LNCAP (cell line): ENCODE measurements around the gene SLC25A42.

Source experiments
- CTCF ChIP-seq: fragments of 450-650 bp; IDR thresholded peaks from 2 replicates; pipeline ENCODE4 v1.5.1; 2017; ENCODE audit warnings: mild to moderate bottlenecking

SLC25A42 gene

DNA sequence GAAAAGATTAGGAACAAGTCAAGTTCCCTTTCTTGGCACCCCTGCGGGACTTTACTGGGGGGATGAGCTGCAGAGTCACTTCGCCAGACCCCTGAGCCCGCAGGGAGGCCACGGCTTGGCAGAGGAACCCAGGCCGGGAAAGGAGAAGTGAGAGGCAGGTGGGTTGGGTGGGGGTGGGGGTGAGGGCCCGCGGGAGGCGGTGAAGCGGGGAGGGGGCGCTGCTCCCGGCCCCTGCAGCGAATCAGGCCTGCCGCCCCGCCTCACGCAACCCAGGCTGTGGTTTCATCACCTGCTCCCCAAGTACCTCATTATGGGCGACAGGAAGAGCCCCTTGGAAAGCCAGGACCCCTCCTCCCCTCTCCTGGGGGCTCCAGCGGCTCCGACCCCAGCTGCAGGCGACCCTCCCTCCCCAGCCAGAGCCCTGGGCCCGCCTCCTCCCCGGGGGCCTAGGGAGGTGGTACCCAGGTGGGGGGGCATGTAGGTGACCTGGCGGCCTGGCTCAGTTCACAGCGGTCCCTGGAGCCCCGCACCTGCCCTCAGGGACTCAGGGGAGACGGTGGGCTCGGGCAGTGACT, 96.8 kb downstream of the SLC25A42 start:
- no peak for TF ChIP-seq CTCF

GRCh38 chr19:19162495-19162894, 98.7 kb downstream of the SLC25A42 start:
- TF ChIP-seq CTCF: no peak
